ENCODE data around the gene FOXL1.

- TF ChIP-seq CTCF (IDR thresholded peaks at IDR 0.05) (no peak), POLR2A (IDR thresholded peaks at IDR 0.05) (no peak)
These were observed 36.8 kb upstream of the FOXL1 start for GRCh38 chr16:86541560-86541959.
